H1 (cell line): ENCODE data around the gene KLK6. TPM values are rescaled to one million over a fixed set of nuclear protein-coding genes. Genes with fewer than 3 reads are reported as not detected.

Experiments
- BACH1 ChIP-seq: IDR thresholded peaks from 2 replicates; pipeline ENCODE4 v1.6.1; 2012; ENCODE audit warnings: low read length, improper control_type of control experiment
- EP300 ChIP-seq, 2 experiments: IDR thresholded peaks; 1 replicate in 1 of 2; 2 replicates in 1 of 2; pipeline ENCODE4 v1.6.1; 2011 to 2012; ENCODE audit warnings: low read depth in 2 of 2, low read length in 2 of 2, mild to moderate bottlenecking in 2 of 2, borderline replicate concordance in 1 of 2, inconsistent platforms in 1 of 2, moderate library complexity in 1 of 2
- POU5F1 ChIP-seq: IDR thresholded peaks from 2 replicates; pipeline ENCODE4 v1.6.1; 2011; ENCODE audit warnings: low read depth, mild to moderate bottlenecking, low read length, moderate library complexity
- RFX5 ChIP-seq: IDR thresholded peaks from 2 replicates; pipeline ENCODE4 v1.6.1; 2011; ENCODE audit warnings: low read depth, low read length, improper control_type of control experiment, borderline replicate concordance
- SIX5 ChIP-seq: IDR thresholded peaks from 2 replicates; pipeline ENCODE4 v1.6.1; 2011; ENCODE audit warnings: mild to moderate bottlenecking, low read depth, low read length
- SP2 ChIP-seq: IDR thresholded peaks from 2 replicates; pipeline ENCODE4 v1.6.1; 2012; ENCODE audit warnings: mild to moderate bottlenecking, low read length, inconsistent platforms
- polyA plus RNA-seq, 7 experiments: library from polyadenylated mRNA; depleted of rRNA in 3 of 7; stranded (reverse) in 5 of 7; unstranded in 2 of 7; fragments of >200 nt in 5 of 7; fragments of 200-250 nt in 2 of 7; gene quantifications; 1 replicate in 5 of 7; 2 replicates in 1 of 7; 4 replicates in 1 of 7; pipeline versions ENCODE4 v1.2.1 to v1.2.3, GENCODE V29; 2011 to 2013; ENCODE audit warnings: missing spikeins in 2 of 7, mixed read lengths in 2 of 7
- total RNA-seq: library from RNA; stranded (reverse); fragmentation: NEBNext Ultra II Directional; extraction: Animal tissue kit (Norgen Biotek cat#: 25700); gene quantifications from 2 replicates; pipeline ENCODE4 v1.2.1, GENCODE V29; 2021
- TF ChIP-seq, protein P1 (sequence below): IDR thresholded peaks from 2 replicates; pipeline ENCODE4 v1.6.1; 2012; ENCODE audit warnings: low read length, inconsistent platforms

Gene KLK6
- total and polyA plus RNA-seq, 2 of the 8 experiments (the other 6 are each of a cell fraction or from before 2014, with no cell fraction given), result 0.69 to 3.2 TPM

DNA sequence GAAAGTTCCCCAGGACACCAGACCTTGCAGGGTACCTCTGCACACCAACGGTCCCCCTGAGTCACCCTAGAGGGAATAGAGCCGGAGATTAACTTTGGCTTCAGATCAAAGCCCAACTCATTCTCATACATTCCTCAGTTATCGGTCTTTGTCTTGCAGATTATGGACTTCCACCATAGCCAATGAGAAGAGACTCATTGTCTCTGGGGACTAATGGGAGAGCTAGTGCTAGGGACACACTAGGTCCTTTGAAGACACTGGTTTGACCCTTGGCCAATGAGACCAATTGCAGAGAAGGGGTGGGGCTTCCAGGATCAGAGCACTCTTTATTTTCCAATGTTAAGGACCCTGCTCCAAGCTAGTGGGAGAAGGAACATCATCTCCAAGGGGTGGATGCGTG is 8.2 kb upstream of the KLK6 start (continued):
- TF ChIP-seq, protein P1, sequence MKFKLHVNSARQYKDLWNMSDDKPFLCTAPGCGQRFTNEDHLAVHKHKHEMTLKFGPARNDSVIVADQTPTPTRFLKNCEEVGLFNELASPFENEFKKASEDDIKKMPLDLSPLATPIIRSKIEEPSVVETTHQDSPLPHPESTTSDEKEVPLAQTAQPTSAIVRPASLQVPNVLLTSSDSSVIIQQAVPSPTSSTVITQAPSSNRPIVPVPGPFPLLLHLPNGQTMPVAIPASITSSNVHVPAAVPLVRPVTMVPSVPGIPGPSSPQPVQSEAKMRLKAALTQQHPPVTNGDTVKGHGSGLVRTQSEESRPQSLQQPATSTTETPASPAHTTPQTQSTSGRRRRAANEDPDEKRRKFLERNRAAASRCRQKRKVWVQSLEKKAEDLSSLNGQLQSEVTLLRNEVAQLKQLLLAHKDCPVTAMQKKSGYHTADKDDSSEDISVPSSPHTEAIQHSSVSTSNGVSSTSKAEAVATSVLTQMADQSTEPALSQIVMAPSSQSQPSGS, result no peak
- TF ChIP-seq EP300 (IDR thresholded peaks at IDR 0.05; ENCODE audit: borderline replicate concordance in 1 of 2, low read depth in 2 of 2, low read length in 2 of 2) (no peak), SP2 (no peak), POU5F1 (no peak), RFX5 (no peak), SIX5 (no peak), BACH1 (no peak)
